Measurements from ENCODE around the gene NANP. TPM values are rescaled to one million over a fixed set of nuclear protein-coding genes. Genes with fewer than 3 reads are reported as not detected.

The NANP gene
- total RNA-seq, 2 donors from 2014 or later, result 6.5 to 10.4 TPM

- no peaks in the 10 kb centered on the region for H3K27me3 Mint-ChIP-seq (ENCODE audit: insufficient read depth)
- H3K27ac Mint-ChIP-seq, result no peak overlapping the region
- WGBS, 2 experiments (ENCODE audit: insufficient coverage in 1 of 2, insufficient read length in 1 of 2), result 88 to 92% methylated on average over 6 to 7 of the region's 7 CpGs
Observed at GRCh38 chr20:25588491-25588890, 35.3 kb downstream of the NANP start.

GRCh38 chr20:25587536-25587935 lies 36.3 kb downstream of the NANP start:
- no peaks in the 10 kb centered on the region for H3K27me3 Mint-ChIP-seq (ENCODE audit: insufficient read depth)
- Histone ChIP-seq H3K4me1 (ENCODE audit: control insufficient read depth, insufficient read depth, low read length) (peaks cover under 1% of the 10 kb centered on the region), H3K36me3 (ENCODE audit: control insufficient read depth, insufficient read depth, low read length) (no peaks in the 10 kb centered on the region), H3K4me3 (ENCODE audit: low read length) (no peak overlapping the region), H3K9me3 (ENCODE audit: control insufficient read depth, low read length) (no peaks in the 10 kb centered on the region), H3K9ac (ENCODE audit: extremely low read depth, low read length, poor library complexity, severe bottlenecking) (no peak overlapping the region), H3K27me3 (ENCODE audit: control insufficient read depth, insufficient read depth, low read length, poor library complexity, severe bottlenecking) (no peaks in the 10 kb centered on the region), H3K27ac (ENCODE audit: low read depth, low read length) (no peak overlapping the region)
- peaks cover 17% of the 10 kb centered on the region for H3K36me3 Mint-ChIP-seq (ENCODE audit: low read depth)
- no peak overlapping the region for H3K27ac Mint-ChIP-seq
- DNase-seq, result no peak
- H3K4me1 Mint-ChIP-seq, result peaks cover 21% of the 10 kb centered on the region
- WGBS, 2 experiments (ENCODE audit: insufficient coverage in 1 of 2, insufficient read length in 1 of 2), result 89 to 92% methylated on average over 3 to 5 of the region's 5 CpGs
- no peak for TF ChIP-seq CTCF (conservative IDR thresholded peaks at IDR 0.05)
- no peak overlapping the region for H3K4me3 Mint-ChIP-seq
- H3K9me3 Mint-ChIP-seq, result no peaks in the 10 kb centered on the region

More at GRCh38 chr20:25588491-25588890, 35.3 kb downstream of the NANP start:
- TF ChIP-seq CTCF (conservative IDR thresholded peaks at IDR 0.05), result no peak
- Histone ChIP-seq H3K4me3 (ENCODE audit: low read length) (no peak overlapping the region), H3K4me1 (ENCODE audit: control insufficient read depth, insufficient read depth, low read length) (no peaks in the 10 kb centered on the region), H3K27ac (ENCODE audit: low read depth, low read length) (no peak overlapping the region), H3K9ac (ENCODE audit: extremely low read depth, low read length, poor library complexity, severe bottlenecking) (no peak overlapping the region), H3K27me3 (ENCODE audit: control insufficient read depth, insufficient read depth, low read length, poor library complexity, severe bottlenecking) (no peaks in the 10 kb centered on the region), H3K36me3 (ENCODE audit: control insufficient read depth, insufficient read depth, low read length) (no peaks in the 10 kb centered on the region), H3K9me3 (ENCODE audit: control insufficient read depth, low read length) (no peaks in the 10 kb centered on the region)
- H3K9me3 Mint-ChIP-seq, result no peaks in the 10 kb centered on the region
- no peak for DNase-seq
- H3K4me3 Mint-ChIP-seq, result no peak overlapping the region
- peaks cover 8% of the 10 kb centered on the region for H3K36me3 Mint-ChIP-seq (ENCODE audit: low read depth)
- H3K4me1 Mint-ChIP-seq, result peaks cover 13% of the 10 kb centered on the region

GRCh38 chr20:25586877-25587276 lies 36.9 kb downstream of the NANP start:
- H3K9me3 ChIP-seq (ENCODE audit: control insufficient read depth, low read length), result no peaks in the 10 kb centered on the region
- no peaks in the 10 kb centered on the region for H3K9me3 Mint-ChIP-seq
- no peak overlapping the region for H3K4me3 Mint-ChIP-seq
- WGBS, 2 experiments (ENCODE audit: insufficient coverage in 1 of 2, insufficient read length in 1 of 2), result 93 to 94% methylated on average over 10 to 11 of the region's 11 CpGs
- H3K27me3 ChIP-seq (ENCODE audit: control insufficient read depth, insufficient read depth, low read length, poor library complexity, severe bottlenecking), result no peaks in the 10 kb centered on the region
- H3K36me3 ChIP-seq (ENCODE audit: control insufficient read depth, insufficient read depth, low read length), result no peaks in the 10 kb centered on the region
- no peak overlapping the region for H3K9ac ChIP-seq (ENCODE audit: extremely low read depth, low read length, poor library complexity, severe bottlenecking)
- peaks cover 26% of the 10 kb centered on the region for H3K4me1 Mint-ChIP-seq
- peaks cover 21% of the 10 kb centered on the region for H3K36me3 Mint-ChIP-seq (ENCODE audit: low read depth)
- H3K27me3 Mint-ChIP-seq (ENCODE audit: insufficient read depth), result no peaks in the 10 kb centered on the region
- H3K27ac Mint-ChIP-seq, result no peak overlapping the region
- no peak overlapping the region for H3K27ac ChIP-seq (ENCODE audit: low read depth, low read length)
- no peak for DNase-seq
- peaks cover 3% of the 10 kb centered on the region for H3K4me1 ChIP-seq (ENCODE audit: control insufficient read depth, insufficient read depth, low read length)
- no peak for TF ChIP-seq CTCF (conservative IDR thresholded peaks at IDR 0.05)
- no peak overlapping the region for H3K4me3 ChIP-seq (ENCODE audit: low read length)
